ENCODE data around the gene CBX6. TPM values are rescaled to one million over a fixed set of nuclear protein-coding genes. Genes with fewer than 3 reads are reported as not detected.

CBX6 gene
- total RNA-seq, 1 experiment from 2014 or later: 31.4 TPM

DNA sequence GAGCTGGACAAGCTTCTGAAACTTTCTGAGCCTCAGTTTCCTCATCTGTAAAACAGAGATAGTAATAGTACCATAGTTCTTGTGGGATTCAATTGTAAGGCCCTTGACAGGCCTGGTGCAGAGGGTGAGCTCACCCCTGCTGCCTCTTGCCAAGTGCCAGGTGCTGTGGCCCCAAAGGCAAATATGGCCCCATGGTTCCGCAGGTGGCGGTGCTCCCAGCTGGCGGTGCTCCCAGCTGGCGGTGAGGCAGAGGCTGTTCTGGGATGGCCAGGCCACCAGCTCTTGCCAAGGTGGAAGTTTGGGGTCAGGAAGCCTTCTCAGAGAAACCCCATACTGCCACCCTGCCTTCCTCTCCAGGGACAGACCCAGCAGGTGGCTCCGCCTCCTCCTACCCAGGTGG is 37.0 kb downstream of the CBX6 start:
- H4K5ac ChIP-seq (ENCODE audit: insufficient read length, low read depth, low read length): no peak overlapping the region
- no peak overlapping the region for H2BK5ac ChIP-seq (ENCODE audit: insufficient read length, low read length)
- H3K23me2 ChIP-seq (ENCODE audit: insufficient read length, low read depth, low read length, poor library complexity, severe bottlenecking): no peaks in the 10 kb centered on the region
- H3K4me2 ChIP-seq (ENCODE audit: insufficient read depth, insufficient read length, low read length): no peak overlapping the region
- no peak overlapping the region for H3K23ac ChIP-seq (ENCODE audit: insufficient read length, low read depth, low read length)
- Mint-ChIP-seq H3K27me3 (ENCODE audit: low read depth) (peaks cover 17% of the 10 kb centered on the region), H3K36me3 (ENCODE audit: insufficient read depth in 1 of 3, low read depth in 3 of 3) (no peaks in the 10 kb centered on the region), H3K27ac (no peak overlapping the region), H3K4me1 (peaks cover 42 to 43% of the 10 kb centered on the region in 2 experiments), H3K9me3 (no peaks in the 10 kb centered on the region), H3K4me3 (no peak overlapping the region)
- peaks cover 10% of the 10 kb centered on the region; the same call in 1 of the 2 replicates for H3K4me1 ChIP-seq (ENCODE audit: insufficient read depth, low read length)
- no peak overlapping the region for H3K9ac ChIP-seq (ENCODE audit: extremely low read depth, insufficient read length, low read length)
- H3K27me3 ChIP-seq (ENCODE audit: insufficient read depth, low read length): no peaks in the 10 kb centered on the region
- no peaks in the 10 kb centered on the region for H3K9me3 ChIP-seq (ENCODE audit: control insufficient read depth, low read depth, low read length)
- TF ChIP-seq, protein P1, sequence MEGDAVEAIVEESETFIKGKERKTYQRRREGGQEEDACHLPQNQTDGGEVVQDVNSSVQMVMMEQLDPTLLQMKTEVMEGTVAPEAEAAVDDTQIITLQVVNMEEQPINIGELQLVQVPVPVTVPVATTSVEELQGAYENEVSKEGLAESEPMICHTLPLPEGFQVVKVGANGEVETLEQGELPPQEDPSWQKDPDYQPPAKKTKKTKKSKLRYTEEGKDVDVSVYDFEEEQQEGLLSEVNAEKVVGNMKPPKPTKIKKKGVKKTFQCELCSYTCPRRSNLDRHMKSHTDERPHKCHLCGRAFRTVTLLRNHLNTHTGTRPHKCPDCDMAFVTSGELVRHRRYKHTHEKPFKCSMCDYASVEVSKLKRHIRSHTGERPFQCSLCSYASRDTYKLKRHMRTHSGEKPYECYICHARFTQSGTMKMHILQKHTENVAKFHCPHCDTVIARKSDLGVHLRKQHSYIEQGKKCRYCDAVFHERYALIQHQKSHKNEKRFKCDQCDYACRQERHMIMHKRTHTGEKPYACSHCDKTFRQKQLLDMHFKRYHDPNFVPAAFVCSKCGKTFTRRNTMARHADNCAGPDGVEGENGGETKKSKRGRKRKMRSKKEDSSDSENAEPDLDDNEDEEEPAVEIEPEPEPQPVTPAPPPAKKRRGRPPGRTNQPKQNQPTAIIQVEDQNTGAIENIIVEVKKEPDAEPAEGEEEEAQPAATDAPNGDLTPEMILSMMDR (conservative IDR thresholded peaks at IDR 0.05): no peak
- H3K14ac ChIP-seq (ENCODE audit: insufficient read depth, low read length): no peak overlapping the region; the same call in 1 of the 2 replicates
- H4K20me1 ChIP-seq (ENCODE audit: control insufficient read depth, insufficient read depth, insufficient read length): no peaks in the 10 kb centered on the region
- no peaks in the 10 kb centered on the region for H3K79me1 ChIP-seq (ENCODE audit: insufficient read depth, low read depth, low read length, poor library complexity, severe bottlenecking)
- H2BK20ac ChIP-seq (ENCODE audit: low read depth, low read length, poor library complexity, severe bottlenecking): no peak overlapping the region
- H4K91ac ChIP-seq (ENCODE audit: insufficient read length, low read depth, low read length): no peak overlapping the region
- no peak overlapping the region for H3K27ac ChIP-seq (ENCODE audit: insufficient read length, low read depth, low read length)
- H3K4ac ChIP-seq (ENCODE audit: low read depth, low read length): no peak overlapping the region
- H2BK15ac ChIP-seq (ENCODE audit: low read depth, low read length): no peak overlapping the region
- no peak overlapping the region for H2AK5ac ChIP-seq (ENCODE audit: insufficient read length, low read length)
- H3K56ac ChIP-seq (ENCODE audit: insufficient read length, low read depth, low read length): no peak overlapping the region
- no peak overlapping the region for H4K8ac ChIP-seq (replicated peaks; ENCODE audit: insufficient read length, low read depth, low read length)
- no peak overlapping the region for H3T11ph ChIP-seq (ENCODE audit: low read length)
- H2BK12ac ChIP-seq (ENCODE audit: insufficient read length, low read depth, low read length): no peak overlapping the region
- H3K79me2 ChIP-seq (ENCODE audit: insufficient read depth, low read length): peaks cover 2% of the 10 kb centered on the region; the same call in 1 of the 2 replicates
- WGBS (ENCODE audit: extremely low coverage, insufficient read length, low lambda C conversion rate): no CpG with 5 or more reads among the region's 5 CpGs
- H2BK120ac ChIP-seq (ENCODE audit: low read depth, low read length, poor library complexity, severe bottlenecking): no peak overlapping the region
- H2AFZ ChIP-seq (ENCODE audit: low read length): no peak overlapping the region
- no peak overlapping the region for H3K18ac ChIP-seq (ENCODE audit: insufficient read length, low read depth, low read length)
- DNase-seq: no peak
